Spinal cord (tissue), 10 donors: ENCODE results near the gene PHF12. TPM values are rescaled to one million over a fixed set of nuclear protein-coding genes. Genes with fewer than 3 reads are reported as not detected.

Experiments used
- DNase-seq, 6 donors: peaks; one replicate each; pipeline versions ENCODE4 v3.0.0 to v3.0.0-alpha.2; 2013 to 2015; ENCODE audit warnings: low spot score in 6 of 6, low read depth in 4 of 6
- H3K27ac ChIP-seq: one replicate; pipeline ENCODE4 v1.5.1; 2013; ENCODE audit warnings: low read depth, low read length, control low read depth
- H3K27me3 ChIP-seq: one replicate; pipeline ENCODE4 v1.6.1; 2013; ENCODE audit warnings: low read length; ENCODE audit not compliant: control insufficient read depth, insufficient read depth
- H3K36me3 ChIP-seq: one replicate; pipeline ENCODE4 v1.6.1; 2013; ENCODE audit warnings: low read length; ENCODE audit not compliant: control insufficient read depth, insufficient read depth
- H3K4me1 ChIP-seq: one replicate; pipeline ENCODE4 v1.6.1; 2013; ENCODE audit warnings: low read length; ENCODE audit not compliant: control insufficient read depth, insufficient read depth
- H3K4me3 ChIP-seq: one replicate; pipeline ENCODE4 v1.5.1; 2013; ENCODE audit warnings: low read depth, low read length, control low read depth
- H3K9me3 ChIP-seq: one replicate; pipeline ENCODE4 v1.6.1; 2013; ENCODE audit warnings: low read length; ENCODE audit not compliant: control insufficient read depth, insufficient read depth
- WGBS: methylation state at CpG from one replicate; pipeline ENCODE4 v1.1.5; 2013; ENCODE audit warnings: missing lambda C conversion rate; ENCODE audit not compliant: insufficient coverage; 5-methylcytosine and 5-hydroxymethylcytosine counted together
- polyA plus RNA-seq, 2 donors: library from polyadenylated mRNA; unstranded; fragments of 120-200 nt; gene quantifications; one replicate each; pipeline ENCODE4 v1.2.1, GENCODE V29; 2013; ENCODE audit not compliant: insufficient read length in 2 of 2
- total RNA-seq, 2 donors: library from RNA; depleted of rRNA in 1 of 2; stranded (reverse); fragments of 120-200 nt in 1 of 2; fragments of >200 nt in 1 of 2; gene quantifications; one replicate each; pipeline versions ENCODE4 v1.2.3 to v1.2.4, GENCODE V29; 2013 to 2014
- donor health status: healthy.

PHF12 gene
- total and polyA plus RNA-seq, 4 donors: 21.3 to 56.0 (median 38.0) TPM

- Histone ChIP-seq H3K36me3 (peaks cover 24% of the 10 kb centered on the region), H3K9me3 (no peaks in the 10 kb centered on the region)
Measured at GRCh38 chr17:28926366-28926765, 25.0 kb downstream of the PHF12 start.

GRCh38 chr17:28925912-28926365 is 25.4 kb downstream of the PHF12 start:
- no peaks in the 10 kb centered on the region for H3K27me3 ChIP-seq
- H3K27ac ChIP-seq: no peak overlapping the region
- H3K4me1 ChIP-seq: peaks cover 2% of the 10 kb centered on the region
- H3K4me3 ChIP-seq: no peak overlapping the region
- peaks cover 29% of the 10 kb centered on the region for H3K36me3 ChIP-seq
- H3K9me3 ChIP-seq: no peaks in the 10 kb centered on the region
- no peak for DNase-seq
- WGBS: no CpG with 5 or more reads among the region's 2 CpGs

More at GRCh38 chr17:28926366-28926765, 25.0 kb downstream of the PHF12 start:
- Histone ChIP-seq H3K4me3 (no peak overlapping the region), H3K27ac (no peak overlapping the region), H3K27me3 (no peaks in the 10 kb centered on the region), H3K4me1 (peaks cover 2% of the 10 kb centered on the region)
- WGBS: no CpG with 5 or more reads among the region's 2 CpGs
- DNase-seq: no peak

GRCh38 chr17:28920201-28920600 is 31.1 kb downstream of the PHF12 start:
- no peak for DNase-seq
- Histone ChIP-seq H3K36me3 (peaks cover 74% of the 10 kb centered on the region), H3K27ac (no peak overlapping the region)

GRCh38 chr17:28918295-28918694 is 33.0 kb downstream of the PHF12 start:
- Histone ChIP-seq H3K27ac (no peak overlapping the region), H3K36me3 (peaks cover 81% of the 10 kb centered on the region), H3K27me3 (no peaks in the 10 kb centered on the region), H3K4me1 (no peaks in the 10 kb centered on the region), H3K4me3 (no peak overlapping the region), H3K9me3 (no peaks in the 10 kb centered on the region)
- no CpG with 5 or more reads among the region's 2 CpGs for WGBS
- DNase-seq: no peak

More at GRCh38 chr17:28920201-28920600, 31.1 kb downstream of the PHF12 start:
- Histone ChIP-seq H3K27me3 (no peaks in the 10 kb centered on the region), H3K9me3 (no peaks in the 10 kb centered on the region), H3K4me1 (no peaks in the 10 kb centered on the region), H3K4me3 (no peak overlapping the region)

GRCh38 chr17:28917465-28917864 is 33.9 kb downstream of the PHF12 start:
- Histone ChIP-seq H3K36me3 (peaks cover 81% of the 10 kb centered on the region), H3K27ac (no peak overlapping the region), H3K4me1 (no peaks in the 10 kb centered on the region), H3K27me3 (no peaks in the 10 kb centered on the region), H3K4me3 (no peak overlapping the region), H3K9me3 (no peaks in the 10 kb centered on the region)
- 87% methylated on average over 5 of the region's 5 CpGs for WGBS
- no peak for DNase-seq

GRCh38 chr17:28917029-28917428 is 34.3 kb downstream of the PHF12 start:
- no peaks in the 10 kb centered on the region for H3K4me1 ChIP-seq
- no peaks in the 10 kb centered on the region for H3K9me3 ChIP-seq
- no peak overlapping the region for H3K4me3 ChIP-seq
- H3K36me3 ChIP-seq: peaks cover 86% of the 10 kb centered on the region
- no peak for DNase-seq
- no peaks in the 10 kb centered on the region for H3K27me3 ChIP-seq
- WGBS: 86% methylated on average over 11 of the region's 12 CpGs
- H3K27ac ChIP-seq: no peak overlapping the region

GRCh38 chr17:28916302-28916934 is 34.9 kb downstream of the PHF12 start:
- Histone ChIP-seq H3K4me3 (no peak overlapping the region), H3K9me3 (no peaks in the 10 kb centered on the region), H3K27me3 (no peaks in the 10 kb centered on the region), H3K27ac (no peak overlapping the region), H3K36me3 (peaks cover 92% of the 10 kb centered on the region), H3K4me1 (no peaks in the 10 kb centered on the region)
- peak in 2 of 6 donors; percentile 62 to 84 for DNase-seq
- 37% methylated on average over 6 of the region's 6 CpGs for WGBS

GRCh38 chr17:28912938-28913333 is 38.4 kb downstream of the PHF12 start:
- WGBS: 97% methylated on average over 5 of the region's 6 CpGs
- no peak for DNase-seq
- Histone ChIP-seq H3K36me3 (peaks cover 95% of the 10 kb centered on the region), H3K4me3 (no peak overlapping the region), H3K9me3 (no peaks in the 10 kb centered on the region), H3K27ac (no peak overlapping the region), H3K27me3 (no peaks in the 10 kb centered on the region), H3K4me1 (no peaks in the 10 kb centered on the region)

- H3K27me3 ChIP-seq: no peaks in the 10 kb centered on the region
- WGBS: 78% methylated on average over 18 of the region's 20 CpGs
Measured at GRCh38 chr17:28912281-28912937, 38.9 kb downstream of the PHF12 start.

More at GRCh38 chr17:28912281-28912937, 38.9 kb downstream of the PHF12 start:
- H3K4me1 ChIP-seq: no peaks in the 10 kb centered on the region
- H3K36me3 ChIP-seq: peaks cover 95% of the 10 kb centered on the region
- no peak overlapping the region for H3K4me3 ChIP-seq
- H3K27ac ChIP-seq: no peak overlapping the region
- DNase-seq: no peak
- H3K9me3 ChIP-seq: no peaks in the 10 kb centered on the region
